ENCODE results near the gene B4GALNT3.

The B4GALNT3 gene

GRCh38 chr12:581321-581720, 121.6 kb downstream of the B4GALNT3 start:
- TF ChIP-seq REST (IDR thresholded peaks at IDR 0.05; ENCODE audit: insufficient read depth in 1 of 2, low read depth in 2 of 2, low read length in 2 of 2) (no peak), SIN3A (IDR thresholded peaks at IDR 0.05; ENCODE audit: borderline replicate concordance, insufficient read depth, low read length) (no peak), POLR2AphosphoS5 (IDR thresholded peaks at IDR 0.05; ENCODE audit: low read depth, low read length) (no peak), FOXP2 (optimal IDR thresholded peaks at IDR 0.05; ENCODE audit: borderline replicate concordance, extremely low read depth, extremely low read length, insufficient read depth) (no peak), TAF1 (IDR thresholded peaks at IDR 0.05; ENCODE audit: borderline replicate concordance, insufficient read depth, low read length) (no peak)

- TF ChIP-seq SIN3A (IDR thresholded peaks at IDR 0.05; ENCODE audit: borderline replicate concordance, insufficient read depth, low read length) (no peak), TAF1 (IDR thresholded peaks at IDR 0.05; ENCODE audit: borderline replicate concordance, insufficient read depth, low read length) (no peak), FOXP2 (optimal IDR thresholded peaks at IDR 0.05; ENCODE audit: borderline replicate concordance, extremely low read depth, extremely low read length, insufficient read depth) (no peak), POLR2AphosphoS5 (IDR thresholded peaks at IDR 0.05; ENCODE audit: low read depth, low read length) (no peak), REST (IDR thresholded peaks at IDR 0.05; ENCODE audit: insufficient read depth in 1 of 2, low read depth in 2 of 2, low read length in 2 of 2) (no peak)
These were observed 122.0 kb downstream of the B4GALNT3 start for GRCh38 chr12:581746-582145.

- TF ChIP-seq TAF1 (IDR thresholded peaks at IDR 0.05; ENCODE audit: borderline replicate concordance, insufficient read depth, low read length) (no peak), POLR2AphosphoS5 (IDR thresholded peaks at IDR 0.05; ENCODE audit: low read depth, low read length) (no peak), SIN3A (IDR thresholded peaks at IDR 0.05; ENCODE audit: borderline replicate concordance, insufficient read depth, low read length) (no peak)
These were observed 123.6 kb downstream of the B4GALNT3 start for GRCh38 chr12:583251-583869.

- TF ChIP-seq POLR2AphosphoS5 (IDR thresholded peaks at IDR 0.05; ENCODE audit: low read depth, low read length) (no peak), SIN3A (IDR thresholded peaks at IDR 0.05; ENCODE audit: borderline replicate concordance, insufficient read depth, low read length) (no peak), FOXP2 (optimal IDR thresholded peaks at IDR 0.05; ENCODE audit: borderline replicate concordance, extremely low read depth, extremely low read length, insufficient read depth) (no peak), TAF1 (IDR thresholded peaks at IDR 0.05; ENCODE audit: borderline replicate concordance, insufficient read depth, low read length) (no peak), REST (IDR thresholded peaks at IDR 0.05; ENCODE audit: insufficient read depth in 1 of 2, low read depth in 2 of 2, low read length in 2 of 2) (no peak)
These were observed 125.6 kb downstream of the B4GALNT3 start for GRCh38 chr12:585062-586061.

GRCh38 chr12:586318-587071, 126.8 kb downstream of the B4GALNT3 start:
- TF ChIP-seq SIN3A (IDR thresholded peaks at IDR 0.05; ENCODE audit: borderline replicate concordance, insufficient read depth, low read length) (no peak), POLR2AphosphoS5 (IDR thresholded peaks at IDR 0.05; ENCODE audit: low read depth, low read length) (no peak), TAF1 (IDR thresholded peaks at IDR 0.05; ENCODE audit: borderline replicate concordance, insufficient read depth, low read length) (no peak), FOXP2 (optimal IDR thresholded peaks at IDR 0.05; ENCODE audit: borderline replicate concordance, extremely low read depth, extremely low read length, insufficient read depth) (no peak), REST (IDR thresholded peaks at IDR 0.05; ENCODE audit: insufficient read depth in 1 of 2, low read depth in 2 of 2, low read length in 2 of 2) (no peak)

All from PFSK-1 (cell line).